Activated CD8-positive, alpha-beta memory T cell treated with anti-CD3 and anti-CD28 coated beads, Interleukin-2, amount 50 U/mL, for 1 hour (primary cell): ENCODE data around the gene FRAS1.
"Not testable (repeated sequence)": the region's sequence is repeated elsewhere in the genome, so short reads cannot be mapped to it uniquely, and the experiment has no call there.

ENCODE experiments used
- DNase-seq: peaks from one replicate; pipeline ENCODE4 v3.0.0-alpha.2; 2020; ENCODE audit errors: extremely low read depth

The FRAS1 gene

DNA sequence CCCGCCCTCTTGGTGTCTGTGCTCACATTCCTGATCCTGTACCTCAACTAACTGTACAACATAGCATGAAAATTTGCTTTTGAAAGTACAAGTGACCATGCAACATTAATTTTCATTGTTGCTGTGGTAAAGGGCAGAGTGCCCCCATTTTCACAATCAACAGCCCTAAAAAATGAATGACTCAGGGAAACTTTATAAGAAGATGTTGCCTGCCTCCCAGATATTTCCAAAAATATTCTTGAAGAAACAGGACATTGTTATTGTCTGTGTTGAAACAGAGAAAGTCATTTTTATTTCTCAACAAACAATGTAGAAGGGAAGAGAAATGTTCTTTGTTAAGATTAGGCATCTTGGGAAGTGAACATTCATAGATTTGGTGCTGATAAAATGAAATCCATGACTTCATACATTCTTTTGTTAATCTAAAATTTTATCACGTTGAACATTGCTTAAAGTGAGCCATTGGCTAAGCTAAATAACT, 380.5 kb downstream of the FRAS1 start:
- DNase-seq, result no peak

- DNase-seq, result no peak
Observed at GRCh38 chr4:78439328-78439727, 382.2 kb downstream of the FRAS1 start.

- no peak for DNase-seq
Observed at GRCh38 chr4:78441756-78442155, 384.6 kb downstream of the FRAS1 start.

DNA sequence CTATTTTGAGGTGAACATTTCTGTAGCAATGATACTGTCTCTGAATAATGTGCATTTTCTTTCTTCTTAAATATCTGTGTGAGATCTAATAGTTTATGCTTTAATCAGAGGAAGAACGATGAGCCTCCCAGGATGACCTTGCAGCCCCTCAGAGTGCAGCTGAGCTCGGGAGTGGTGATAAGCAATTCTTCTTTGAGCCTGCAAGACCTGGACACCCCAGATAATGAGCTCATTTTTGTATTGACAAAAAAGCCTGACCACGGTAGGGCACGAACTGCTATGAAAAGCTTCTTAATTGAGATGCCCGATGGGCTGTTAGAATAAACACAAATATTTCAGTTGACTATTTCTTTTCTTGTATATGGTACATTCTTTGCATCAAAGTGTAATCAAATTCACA, 389.5 kb downstream of the FRAS1 start:
- no peak for DNase-seq

GRCh38 chr4:78451407-78451806, 394.3 kb downstream of the FRAS1 start:
- no peak for DNase-seq

- no peak for DNase-seq
Observed at GRCh38 chr4:78454016-78454415, 396.9 kb downstream of the FRAS1 start.

GRCh38 chr4:78457751-78458150, 400.6 kb downstream of the FRAS1 start:
- no peak for DNase-seq

GRCh38 chr4:78459327-78459726, 402.2 kb downstream of the FRAS1 start:
- DNase-seq, result no peak

- no peak for DNase-seq
Observed at GRCh38 chr4:78460368-78460767, 403.2 kb downstream of the FRAS1 start.

GRCh38 chr4:78464265-78464664, 407.1 kb downstream of the FRAS1 start:
- no peak for DNase-seq

- not testable (repeated sequence) for DNase-seq
Observed at GRCh38 chr4:78467223-78467622, 410.1 kb downstream of the FRAS1 start.

DNA sequence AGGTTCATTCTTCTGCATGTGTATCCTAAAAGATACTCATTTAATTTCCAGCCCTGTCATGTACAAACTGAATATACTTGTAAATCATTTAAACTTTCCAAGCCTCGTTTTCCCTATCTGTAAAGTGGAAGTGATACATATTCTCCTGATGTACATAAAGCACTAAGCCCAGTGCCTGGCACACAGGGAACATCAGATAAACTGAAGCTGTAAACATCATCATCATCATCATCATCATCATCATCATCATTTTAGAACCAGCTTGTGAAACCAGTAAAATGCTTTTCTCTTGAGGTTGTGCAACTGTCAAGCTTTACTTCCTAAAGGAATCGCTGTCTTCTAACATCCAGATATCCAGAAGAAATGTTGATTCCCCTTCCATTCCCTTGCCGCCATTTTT, 411.1 kb downstream of the FRAS1 start:
- no peak for DNase-seq

DNA sequence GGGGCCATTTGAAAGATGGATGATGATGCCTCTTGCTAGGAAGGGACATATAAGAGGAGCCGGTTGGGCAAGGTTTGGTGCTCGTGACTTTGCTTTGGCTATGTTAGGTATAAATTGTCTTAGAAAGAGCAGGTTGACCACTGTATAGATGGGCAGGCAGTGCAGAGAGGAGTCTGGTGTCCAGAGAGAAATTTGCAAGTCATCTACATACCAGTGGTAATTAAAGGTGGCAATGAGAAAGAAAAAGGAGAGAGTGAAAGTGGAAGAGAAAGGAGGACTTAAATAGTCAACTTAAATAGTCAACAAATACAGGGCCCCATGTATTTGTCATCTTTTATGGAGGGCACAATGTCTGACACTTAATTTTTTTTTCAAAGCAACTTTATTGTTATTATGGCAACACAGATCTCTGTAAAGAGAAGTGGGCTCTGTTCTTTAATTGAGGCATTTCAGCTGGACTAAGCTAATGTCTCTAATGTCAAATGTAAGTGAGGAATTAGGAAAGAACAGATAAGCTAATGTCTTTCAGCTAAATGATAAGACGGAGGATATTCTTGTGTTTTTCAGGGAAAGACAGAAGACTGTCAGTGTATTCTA, 419.1 kb downstream of the FRAS1 start:
- no peak for DNase-seq

DNA sequence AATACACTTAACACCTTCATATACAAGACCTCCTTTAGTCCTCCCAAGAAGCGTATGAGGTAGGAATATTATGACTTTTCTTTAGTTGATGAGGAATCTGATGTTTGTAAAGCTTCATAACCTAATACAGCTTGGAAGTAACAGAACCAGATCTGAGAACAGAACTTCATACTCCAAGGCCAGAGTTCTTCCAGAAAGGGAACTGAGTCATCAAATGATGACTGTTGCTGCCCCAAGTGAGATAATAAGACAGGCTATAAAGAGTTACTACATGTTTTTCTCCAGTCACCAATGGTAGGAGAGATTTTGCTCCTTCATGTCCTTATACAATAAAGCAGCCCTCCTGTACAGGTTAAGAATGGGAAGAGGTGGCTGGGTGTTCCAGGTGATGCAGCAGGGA, 420.2 kb downstream of the FRAS1 start:
- DNase-seq, result no peak

GRCh38 chr4:78478523-78478922, 421.4 kb downstream of the FRAS1 start:
- DNase-seq, result no peak

- no peak for DNase-seq
Observed at GRCh38 chr4:78480286-78480685, 423.2 kb downstream of the FRAS1 start.

DNA sequence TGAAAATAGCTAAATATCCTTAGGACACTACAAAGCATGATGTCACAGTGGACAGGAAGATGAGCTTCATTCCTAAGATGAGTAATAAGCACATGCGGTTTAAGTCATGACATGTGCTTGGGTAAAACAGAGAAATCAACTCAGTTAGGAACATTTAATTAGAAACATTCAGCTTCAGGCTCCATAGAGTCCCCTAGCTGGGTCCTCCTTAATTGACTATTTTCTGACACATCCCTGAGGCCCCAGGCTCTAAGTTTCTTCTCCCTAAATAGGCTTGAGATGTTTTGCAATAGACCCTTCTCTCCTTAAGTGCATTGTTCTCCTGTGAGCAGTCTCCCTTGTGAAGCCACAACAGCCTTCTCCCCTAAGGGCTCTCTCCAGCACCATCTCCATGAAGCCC, 424.1 kb downstream of the FRAS1 start:
- no peak for DNase-seq

- no peak for DNase-seq
Observed at GRCh38 chr4:78482281-78482680, 425.2 kb downstream of the FRAS1 start.

DNA sequence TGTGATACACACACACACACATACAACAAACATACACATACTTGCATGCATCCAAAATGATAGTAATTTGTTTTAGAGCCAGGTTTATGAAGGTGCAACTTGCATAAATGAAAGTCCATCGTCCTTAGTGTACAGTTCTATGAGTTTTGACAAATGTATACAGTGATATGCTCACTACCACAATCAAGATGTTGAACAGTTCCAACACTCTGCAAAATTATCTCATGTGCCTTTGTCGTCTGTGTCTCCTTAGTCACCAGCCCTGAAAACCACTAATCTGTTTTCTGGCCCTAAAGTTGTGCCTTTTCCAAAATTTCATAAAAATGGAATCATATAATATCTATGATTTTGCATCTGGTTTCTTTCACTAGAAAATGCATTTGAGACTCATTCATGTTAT, 426.7 kb downstream of the FRAS1 start:
- DNase-seq, result no peak

GRCh38 chr4:78484574-78484973, 427.5 kb downstream of the FRAS1 start:
- no peak for DNase-seq

GRCh38 chr4:78493731-78494130, 436.6 kb downstream of the FRAS1 start:
- no peak for DNase-seq

DNA sequence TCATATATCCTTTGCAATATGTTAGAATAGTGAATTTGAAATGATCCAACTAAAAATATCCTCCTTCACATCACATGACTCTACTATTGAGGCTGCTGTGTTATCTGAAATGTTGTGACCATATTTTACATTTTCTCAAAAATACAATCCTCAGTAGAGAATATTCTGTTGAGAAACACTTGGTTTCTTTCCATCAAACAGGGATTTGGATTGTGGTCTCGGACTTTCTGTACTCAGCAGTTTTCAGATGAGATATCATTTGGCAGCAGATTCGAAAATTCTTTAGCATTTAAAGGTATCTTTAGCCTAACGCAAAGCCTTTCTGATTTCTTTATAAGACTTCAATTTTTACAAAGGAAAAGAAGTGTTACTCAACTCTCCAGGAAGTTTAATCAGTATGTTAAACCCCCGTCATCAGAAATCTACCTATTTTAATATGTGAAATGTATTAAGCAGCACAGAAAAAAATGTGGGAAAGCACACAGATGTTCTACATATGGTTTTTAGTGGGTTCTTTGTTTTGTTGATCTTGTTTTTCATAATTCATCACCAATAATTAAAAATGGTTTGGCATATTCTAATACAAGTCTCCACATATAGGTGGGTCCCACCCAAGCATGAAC, 439.0 kb downstream of the FRAS1 start:
- DNase-seq, result no peak

GRCh38 chr4:78506260-78506659, 449.1 kb downstream of the FRAS1 start:
- not testable (repeated sequence) for DNase-seq

- DNase-seq, result no peak
Observed at GRCh38 chr4:78509043-78509442, 451.9 kb downstream of the FRAS1 start.
